Stimulated activated CD4-positive, alpha-beta T cell treated with anti-CD3 and anti-CD28 coated beads, Interleukin-15, amount 100 ng/mL, for 1 hour (primary cell): ENCODE data around the gene IL17REL.

Experiments
- DNase-seq, 2 donors: peaks; one replicate each; pipeline ENCODE4 v3.0.0-alpha.2; 2020; ENCODE audit warnings: low read depth in 1 of 2, low spot score in 1 of 2

IL17REL gene

DNA sequence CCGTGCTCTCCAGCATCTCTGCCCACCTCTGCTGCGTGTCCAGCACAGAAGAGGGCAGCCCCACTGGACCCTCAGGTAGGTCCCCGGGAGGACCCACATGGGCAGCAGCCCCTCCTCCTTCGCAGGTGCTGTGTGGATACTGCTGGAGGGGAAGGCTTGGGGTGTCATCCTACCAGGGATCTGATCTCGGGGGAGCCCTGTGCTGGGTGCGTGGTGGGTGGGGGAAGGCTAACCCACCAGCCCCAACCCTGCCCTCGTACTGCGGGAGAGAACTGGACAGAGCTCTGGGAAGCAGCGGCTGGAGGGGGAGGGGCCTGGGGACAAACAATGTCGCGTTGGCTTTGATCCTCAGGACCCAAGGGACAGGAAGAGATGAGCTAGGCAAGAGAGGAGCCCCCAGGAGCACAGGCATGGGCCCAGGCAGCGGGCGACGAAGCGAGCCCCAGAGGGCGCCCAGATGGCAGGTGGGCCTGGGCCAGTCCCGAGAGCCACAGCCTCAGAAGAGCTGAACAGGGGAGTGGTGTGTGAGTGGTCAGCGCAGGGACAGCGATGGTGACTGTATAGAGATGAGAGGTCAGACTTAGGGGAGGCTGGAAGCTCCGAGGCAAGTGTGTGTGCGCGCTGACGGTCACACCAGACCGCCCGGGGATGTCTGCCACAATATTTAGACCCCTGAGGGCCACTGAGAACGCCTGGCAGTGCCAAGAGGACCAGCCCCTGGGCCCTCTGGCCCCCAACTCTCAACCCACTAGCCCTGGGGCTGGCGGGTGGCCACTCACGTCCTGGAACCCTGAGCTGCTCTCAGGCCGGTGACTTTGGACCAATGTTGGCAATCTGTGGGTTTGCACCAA is 53.4 kb downstream of the IL17REL start:
- no peak for DNase-seq

DNA sequence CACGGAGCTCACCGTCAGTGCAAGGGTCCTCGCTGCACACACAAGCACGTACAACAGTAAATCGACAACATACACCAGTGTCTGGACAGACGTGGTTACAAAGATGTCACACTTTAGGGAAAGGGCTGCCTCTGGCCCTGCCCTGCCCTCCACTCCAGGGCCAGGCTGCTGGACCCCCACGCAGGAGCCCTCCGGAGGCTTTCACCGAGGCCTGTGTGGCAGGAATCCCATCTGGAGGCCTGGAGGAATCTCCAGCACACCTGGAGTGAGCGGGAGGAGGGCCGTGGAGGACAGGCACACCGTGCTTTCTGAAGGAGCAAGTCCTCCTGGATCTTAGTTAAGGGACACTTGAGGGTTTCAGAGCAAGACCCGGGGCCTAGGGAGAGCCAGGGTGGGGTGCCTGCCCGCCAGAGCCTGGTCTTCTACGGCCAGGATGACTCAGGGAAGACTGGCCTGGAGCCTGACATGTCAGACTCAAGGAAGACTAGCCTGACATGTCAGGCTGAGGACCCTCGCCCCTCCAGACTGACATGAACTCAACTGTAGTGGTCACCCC is 54.1 kb downstream of the IL17REL start:
- DNase-seq = no peak

DNA sequence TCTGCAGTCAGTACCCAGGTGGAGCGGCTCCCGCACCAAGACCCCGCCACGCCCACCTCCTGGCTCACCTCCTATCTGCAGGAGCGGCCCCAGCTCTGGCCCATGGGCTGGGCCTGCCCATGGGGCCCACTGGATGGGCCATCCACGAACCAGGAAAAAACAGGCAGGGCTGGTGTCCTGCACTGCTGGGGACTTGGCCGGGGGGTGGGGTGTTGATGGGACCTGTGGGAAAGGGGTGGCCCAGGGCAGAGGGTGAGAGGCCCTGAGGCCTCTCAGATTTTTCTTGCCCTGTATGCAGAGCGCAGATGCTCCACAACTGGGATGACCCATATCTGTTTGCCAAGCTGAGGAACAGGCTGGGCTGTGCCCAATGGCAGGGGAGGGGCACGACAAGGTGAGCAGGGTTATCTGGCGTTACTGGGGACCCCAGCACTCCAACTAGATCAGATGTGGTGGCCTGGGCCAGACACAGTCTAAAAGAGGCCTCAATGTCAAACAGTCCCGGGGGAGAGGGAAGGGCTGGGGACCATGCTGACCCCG is 54.7 kb downstream of the IL17REL start:
- DNase-seq = no peak

DNA sequence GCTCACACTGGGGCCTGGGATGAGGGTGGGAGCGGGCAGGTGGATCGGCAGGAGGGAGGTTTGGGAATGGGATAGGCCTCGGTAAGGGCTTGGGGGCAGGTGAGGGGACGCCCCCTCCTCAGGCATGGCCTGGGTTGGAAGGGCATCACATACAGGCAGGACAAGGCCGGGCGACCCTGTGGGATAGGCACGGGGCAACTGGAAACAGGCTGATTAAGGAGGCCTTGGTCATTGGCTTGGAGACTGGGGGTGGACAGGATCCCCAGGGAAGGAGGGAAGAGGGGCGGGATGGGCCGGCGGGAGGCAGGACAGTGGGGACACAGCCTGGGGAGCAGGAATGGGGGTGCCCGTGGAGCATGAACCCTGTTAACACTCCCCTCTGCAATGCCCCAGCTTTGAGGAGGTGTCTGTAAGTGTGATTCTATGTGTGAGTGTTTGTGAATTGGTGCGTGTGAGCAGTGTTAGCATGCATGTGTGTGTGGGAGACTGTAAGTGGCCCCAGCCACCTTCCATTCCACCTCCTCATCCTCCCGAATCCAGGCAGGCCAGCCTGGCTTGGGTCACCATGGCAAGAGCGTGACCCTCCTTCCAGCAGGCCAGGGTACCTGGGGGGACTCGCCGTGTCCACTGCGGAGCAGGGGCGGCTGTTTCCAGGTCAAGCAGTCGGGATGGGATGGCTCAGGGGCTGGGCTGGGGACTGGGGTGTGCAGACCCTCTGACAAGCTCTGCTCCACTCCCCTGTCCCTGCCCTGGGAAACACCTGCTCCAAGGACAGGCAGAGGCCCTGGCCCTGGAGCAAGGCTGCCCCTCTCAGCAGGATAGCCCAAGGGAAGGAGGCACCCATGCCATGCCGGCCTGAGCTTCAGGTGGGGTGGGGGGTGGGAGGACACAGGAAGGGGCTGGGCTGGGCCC is 55.4 kb downstream of the IL17REL start:
- DNase-seq = no peak

DNA sequence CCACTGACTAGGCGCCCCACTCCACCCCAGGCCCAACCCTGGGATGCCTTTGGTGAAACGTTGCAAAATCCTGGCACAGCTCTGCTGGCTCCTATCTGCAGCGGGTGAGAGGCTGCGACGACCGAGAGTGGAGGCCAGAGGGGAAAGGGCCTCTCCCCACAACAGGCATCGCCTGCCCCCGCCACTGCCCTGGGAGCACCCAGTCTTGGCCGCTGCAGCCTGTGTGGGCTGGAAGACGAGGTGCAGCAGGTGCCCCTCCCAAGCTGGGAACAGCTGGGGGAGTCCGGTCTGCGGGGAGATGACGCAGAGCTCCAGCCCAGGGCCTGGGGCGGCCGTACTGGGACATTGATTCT is 56.2 kb downstream of the IL17REL start:
- no peak for DNase-seq

DNA sequence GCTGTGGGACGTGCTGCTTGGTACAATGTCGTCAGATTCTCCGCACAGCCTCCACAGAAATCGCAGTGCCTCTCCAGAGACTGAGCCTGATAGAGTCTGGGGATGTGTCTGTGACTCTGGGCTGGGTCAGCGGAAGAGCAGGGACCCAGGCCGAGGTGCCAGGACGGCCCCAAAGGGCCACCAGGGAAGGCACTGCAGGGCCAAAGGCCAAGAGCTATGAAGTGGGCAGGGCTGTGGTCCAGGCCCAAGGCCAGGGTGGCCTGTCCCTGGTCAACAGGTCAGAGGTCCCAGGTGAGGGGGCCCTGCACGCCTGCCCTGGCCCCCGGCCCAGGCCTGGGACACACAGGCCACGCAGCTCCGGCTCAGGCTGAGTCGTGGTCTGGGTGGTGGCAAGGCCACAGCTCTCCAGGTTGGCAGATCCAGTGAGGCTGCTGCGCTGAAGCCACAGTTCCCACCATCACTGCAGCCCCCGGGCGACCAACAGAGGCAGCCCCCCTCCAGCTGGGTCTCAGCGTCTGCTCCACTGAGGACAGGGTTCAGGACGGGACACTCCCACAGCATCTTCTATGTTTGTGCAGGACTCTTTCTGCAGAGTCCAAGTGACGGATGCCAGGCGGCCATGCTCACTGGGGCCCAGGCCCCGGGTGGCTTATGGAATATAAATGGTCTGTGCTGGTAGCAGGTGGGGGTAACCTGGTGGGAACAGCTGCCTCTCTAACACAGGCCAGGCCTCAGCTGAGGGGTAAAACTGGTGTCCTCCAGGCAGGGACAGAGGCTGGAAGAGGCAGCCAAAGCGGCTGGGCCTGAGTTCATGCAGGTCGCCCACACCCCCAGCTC is 56.8 kb downstream of the IL17REL start:
- no peak for DNase-seq

DNA sequence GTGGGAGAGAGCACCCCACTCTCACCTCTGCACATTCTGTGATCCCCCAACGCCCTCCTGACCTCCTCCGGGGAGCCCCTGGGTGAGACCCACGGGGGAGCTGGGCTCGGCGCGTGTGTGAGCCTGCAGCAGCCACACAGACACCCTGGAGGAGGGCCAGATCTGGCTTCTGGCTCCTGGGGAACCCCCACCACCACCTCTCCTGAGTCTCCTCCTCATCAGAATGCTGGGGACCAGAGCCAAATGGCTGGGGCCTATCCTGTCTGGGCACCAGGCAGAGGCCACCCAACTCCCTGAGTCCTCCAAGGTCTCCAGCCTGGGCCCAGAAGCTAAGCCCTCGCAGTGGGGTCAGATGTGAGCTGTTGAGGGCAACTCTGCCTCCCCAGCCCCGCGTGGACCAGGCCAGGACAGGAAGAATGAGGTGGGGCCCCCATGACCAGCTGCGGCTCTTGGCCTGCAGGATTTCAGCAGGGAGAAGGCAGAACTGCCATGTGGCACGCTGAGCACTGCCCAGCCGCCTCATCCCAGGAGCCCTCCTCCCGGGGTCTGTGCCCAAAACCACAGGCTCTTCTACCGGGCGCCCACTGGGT is 57.5 kb downstream of the IL17REL start:
- no peak for DNase-seq

DNA sequence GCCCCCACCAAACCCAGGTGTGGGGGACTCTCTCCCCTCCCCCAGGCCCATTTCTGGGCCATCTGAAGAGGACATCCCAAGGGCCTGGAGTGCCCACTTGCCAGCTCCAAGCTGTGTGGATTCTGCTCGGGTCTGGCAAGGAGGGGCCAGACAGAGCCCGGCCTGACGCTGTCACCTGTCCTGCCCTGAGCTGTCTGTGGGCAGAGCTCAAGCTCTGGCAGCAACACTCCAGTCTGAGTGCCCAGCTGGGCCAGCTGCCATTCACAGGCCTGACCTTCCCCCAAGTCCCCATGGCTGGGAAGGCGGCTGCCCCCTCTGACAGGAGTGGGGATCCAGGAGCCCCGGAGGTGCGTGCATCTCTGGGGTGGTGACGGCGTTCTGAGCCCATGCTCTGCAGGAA is 58.2 kb downstream of the IL17REL start:
- no peak for DNase-seq

DNA sequence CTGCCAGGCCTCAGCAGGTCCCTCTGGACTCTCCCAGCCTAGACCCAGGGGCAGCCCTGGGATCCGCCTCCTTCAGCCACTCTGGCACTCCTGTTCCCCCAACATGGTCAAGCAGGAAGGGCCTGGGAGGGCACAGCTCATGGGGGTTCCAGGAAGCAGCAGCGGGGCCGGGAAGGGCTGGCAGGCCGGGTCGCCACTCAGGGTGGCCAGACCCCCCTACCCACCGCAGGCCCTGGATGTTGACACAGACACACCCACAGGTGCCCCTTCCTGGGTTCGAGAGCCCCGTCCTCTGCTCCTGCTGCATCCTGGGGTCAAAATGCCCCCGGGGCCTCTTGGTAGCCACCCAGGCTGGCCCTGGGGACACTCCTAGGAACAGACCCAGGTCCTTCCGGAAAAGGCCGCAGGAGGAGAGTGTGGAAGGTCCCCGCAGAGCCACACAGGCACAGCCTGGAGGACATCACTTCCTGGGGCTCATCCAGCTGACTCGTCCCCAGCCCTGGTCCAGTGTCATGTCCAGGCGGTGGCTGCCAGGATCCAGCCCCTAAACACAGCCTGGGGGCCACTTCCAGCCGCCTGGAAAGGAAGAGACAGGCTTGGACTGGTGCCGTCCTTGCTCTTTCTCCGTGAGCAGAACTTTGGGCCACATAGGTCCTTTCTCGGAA is 58.8 kb downstream of the IL17REL start:
- no peak for DNase-seq

DNA sequence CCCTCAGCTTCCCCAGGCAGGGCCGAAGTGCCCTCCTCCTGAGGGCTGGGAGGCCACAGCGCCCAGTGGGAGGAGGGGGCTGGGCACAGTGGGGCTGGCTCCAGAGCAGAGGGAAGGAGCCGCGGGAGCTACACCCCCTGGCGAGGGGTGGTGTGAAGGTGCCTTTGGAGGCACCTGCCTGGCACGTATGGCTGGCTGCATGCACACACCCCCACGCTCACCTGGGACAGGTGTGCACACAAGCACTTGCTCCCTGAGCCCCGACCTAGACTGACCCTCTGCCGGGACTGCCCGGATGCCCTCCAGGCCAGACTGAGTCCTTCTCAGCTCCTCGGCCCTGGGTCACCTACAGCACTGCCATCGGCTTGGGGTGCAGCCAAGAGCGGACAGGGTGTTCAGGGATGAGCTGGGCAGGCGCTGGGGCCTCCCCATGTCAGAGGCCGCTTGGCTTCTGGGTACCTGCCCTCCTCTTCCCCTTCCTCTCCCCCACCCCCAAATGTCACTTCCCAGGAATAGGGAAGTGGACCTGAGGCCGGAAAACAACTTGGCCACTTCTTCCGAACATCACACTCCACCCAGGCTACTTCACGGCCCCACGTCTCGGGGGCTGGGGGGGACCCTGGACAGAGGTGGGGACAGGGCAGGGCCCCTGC is 59.4 kb downstream of the IL17REL start:
- no peak for DNase-seq

DNA sequence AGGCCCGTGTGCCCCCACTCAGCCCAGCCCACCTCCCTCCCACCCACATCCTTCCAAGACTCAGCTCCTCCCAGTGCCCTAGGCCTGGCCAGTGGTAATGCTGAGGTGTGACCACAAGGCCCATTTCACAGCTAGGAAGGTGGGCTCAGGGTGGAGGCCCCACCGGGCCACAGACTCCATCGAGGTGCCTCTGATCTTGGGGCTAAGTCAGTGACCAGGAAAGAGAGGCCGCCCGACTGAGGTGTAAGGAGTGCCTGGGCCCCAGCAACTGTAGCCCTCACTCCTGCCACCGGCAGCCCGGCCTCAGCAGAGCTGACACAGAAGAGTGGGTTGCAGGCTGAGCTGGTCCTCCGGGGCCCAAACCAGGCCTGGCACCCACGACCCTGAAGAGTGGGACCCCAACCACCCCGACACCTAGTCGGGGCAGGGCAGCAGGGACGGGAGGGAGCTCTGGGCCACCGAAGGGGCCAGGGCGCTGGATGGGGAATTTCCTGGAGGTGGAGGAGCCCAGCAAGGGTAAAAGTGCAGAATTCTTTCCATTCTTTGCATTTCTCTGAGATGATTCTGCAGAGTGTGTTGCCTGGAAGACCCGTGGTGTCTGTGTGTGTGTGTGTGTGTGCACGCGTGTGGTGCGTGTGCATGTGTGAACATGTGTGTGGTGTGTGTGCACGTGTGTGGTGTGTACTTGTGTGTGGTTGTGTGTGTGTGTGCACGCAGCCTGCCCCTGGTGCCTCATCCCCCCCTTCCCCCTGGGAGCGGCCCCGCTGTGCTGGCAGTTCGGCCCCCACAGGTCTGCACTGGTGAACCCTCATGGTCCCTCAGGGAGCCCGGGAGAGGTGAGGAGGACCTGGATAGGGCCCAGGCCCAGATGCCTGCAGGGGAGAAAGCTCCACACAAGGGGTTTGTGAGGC is 60.3 kb downstream of the IL17REL start:
- no peak for DNase-seq

DNA sequence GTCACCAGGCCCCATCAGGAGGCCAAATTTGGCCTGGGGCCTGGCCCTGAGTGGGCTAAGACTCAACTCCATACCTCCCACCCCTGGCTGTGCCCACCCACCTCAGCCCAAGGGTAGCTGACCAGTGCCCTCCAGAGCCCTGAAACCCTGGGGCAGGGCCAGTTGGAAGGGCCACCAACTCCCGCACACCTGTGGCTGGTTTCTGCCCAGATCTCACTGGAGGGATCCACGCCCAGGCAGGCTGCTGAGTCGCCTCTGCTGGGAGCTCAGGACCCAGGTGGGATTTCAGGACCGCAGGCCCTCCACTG is 60.9 kb downstream of the IL17REL start:
- no peak for DNase-seq

DNA sequence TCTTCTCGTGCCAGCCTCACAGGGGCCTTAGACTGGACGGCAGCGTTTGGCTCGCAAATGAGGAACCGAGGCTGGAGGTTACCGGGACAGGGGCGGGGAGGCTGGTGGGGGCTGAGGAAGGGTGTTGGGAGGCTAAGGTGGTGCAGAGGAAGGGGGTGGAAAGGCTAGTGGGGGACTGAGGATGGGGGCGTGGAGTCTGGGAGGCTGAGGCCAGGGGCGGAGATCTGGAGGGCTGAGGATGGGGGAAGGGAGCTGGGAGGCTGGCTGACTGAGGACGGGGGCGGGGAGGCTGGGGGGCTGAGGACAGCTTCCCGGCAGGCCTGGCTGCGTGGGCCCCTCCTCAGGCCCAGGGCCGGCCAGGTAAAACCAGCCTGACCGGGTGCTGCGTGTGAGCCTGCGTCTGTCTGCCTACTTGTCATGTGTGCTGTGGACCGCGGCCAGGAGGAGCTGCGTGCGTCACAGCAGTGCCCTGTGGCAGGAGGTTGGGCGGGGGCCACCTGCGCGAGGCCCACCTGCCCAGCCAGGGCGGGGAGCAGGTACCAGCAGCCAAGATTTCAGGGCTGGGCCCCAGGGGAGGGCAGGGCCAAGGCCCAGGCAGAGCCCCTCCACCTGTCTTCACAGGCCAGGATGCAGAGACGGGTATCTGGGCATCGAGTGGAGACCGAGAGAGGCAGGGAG is 61.4 kb downstream of the IL17REL start:
- DNase-seq = no peak

DNA sequence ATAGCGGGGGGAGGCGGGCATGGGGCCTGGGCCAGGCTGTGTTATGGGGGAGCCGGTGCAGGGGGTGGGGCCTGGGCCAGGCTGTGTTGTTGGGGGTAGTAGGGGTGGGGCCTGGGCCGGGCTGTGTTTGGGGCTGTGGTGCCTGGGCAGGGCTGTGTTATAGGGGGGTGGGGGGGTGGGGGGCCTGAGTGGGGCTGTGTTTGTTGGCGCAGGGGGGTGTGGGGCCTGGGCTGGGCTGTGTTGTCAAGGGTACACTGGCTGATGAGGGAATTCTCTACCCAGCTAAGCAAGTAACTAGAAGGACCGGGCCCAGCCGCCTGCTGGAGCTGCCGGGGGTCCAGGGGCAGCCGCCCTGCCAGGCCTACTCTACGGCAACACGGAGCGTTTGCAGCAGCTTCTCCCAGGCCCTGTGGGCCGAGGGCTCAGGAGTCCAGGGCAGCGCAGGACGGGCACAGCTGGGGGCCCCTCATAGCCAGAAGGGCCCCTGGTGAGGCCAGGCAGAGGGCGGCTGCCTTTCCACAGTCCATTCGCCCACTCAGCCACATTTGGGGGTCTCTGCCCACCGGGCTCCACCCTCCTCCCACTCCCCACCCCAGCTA is 62.1 kb downstream of the IL17REL start:
- DNase-seq = no peak

DNA sequence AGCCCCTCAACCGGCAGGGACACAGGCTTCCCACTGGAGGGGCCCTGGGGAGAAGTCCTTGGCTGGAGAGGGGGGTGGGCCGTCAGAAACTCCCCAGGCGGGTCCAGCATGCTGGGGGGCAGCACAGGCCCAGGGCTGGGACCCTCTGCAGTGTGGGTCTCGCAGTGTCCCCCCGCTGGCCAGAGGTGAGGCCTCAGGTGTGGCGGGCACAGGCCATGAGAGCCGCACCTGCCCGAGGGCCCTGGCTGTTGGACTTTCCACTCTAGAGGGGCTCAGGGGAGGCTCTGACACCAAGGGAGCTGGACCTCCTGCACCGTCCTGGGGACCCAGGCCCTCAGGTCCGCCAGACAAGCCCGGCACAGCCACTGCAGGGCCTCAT is 62.7 kb downstream of the IL17REL start:
- DNase-seq = no peak

DNA sequence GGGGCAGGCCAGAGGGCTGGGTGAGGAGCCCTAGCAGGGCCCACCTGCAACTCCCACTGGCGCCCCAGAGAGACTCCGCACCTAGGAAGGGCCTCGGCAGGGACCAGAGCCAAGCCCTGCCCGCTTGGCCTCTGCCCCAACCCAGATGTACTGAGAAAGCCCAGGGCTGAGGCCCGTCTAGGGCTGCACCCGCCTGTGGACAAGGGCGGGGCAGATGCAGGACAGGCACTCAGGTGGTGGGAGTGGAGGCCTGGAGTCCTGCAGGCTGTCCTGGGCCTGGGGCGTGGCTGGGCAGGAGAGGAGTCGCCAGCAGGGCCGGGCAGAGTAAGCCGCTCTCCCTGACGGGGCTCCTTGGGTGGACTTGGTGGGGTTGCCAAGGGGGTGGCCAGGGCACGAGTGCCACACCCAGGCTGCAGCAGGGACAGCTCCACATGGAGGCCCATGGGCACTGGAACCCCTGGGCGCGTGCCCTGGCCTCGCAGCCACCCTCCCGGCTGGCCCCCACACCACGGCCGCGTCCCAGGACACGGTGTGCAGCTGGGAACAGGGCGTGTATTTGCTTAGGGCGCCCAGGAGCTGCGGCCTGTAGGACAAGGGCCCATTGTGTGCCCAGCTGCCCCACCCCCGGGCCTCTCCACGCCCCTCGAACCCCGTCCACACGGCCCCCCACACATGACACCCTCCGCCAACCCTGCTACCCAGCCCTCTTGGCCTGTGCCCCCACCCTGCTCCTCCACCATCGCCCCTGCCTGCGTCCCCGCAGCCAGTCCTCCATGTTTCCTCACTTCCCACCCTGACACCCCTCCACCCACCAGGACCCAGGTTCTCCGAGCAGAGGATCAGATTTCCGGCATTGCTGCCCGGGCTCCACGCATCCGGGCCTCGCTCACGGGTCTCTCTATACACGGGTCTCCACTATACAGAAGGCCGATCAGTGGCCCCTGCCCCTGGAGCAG is 63.3 kb downstream of the IL17REL start:
- no peak for DNase-seq
